ENCODE data around the gene EML5. TPM values are rescaled to one million over a fixed set of nuclear protein-coding genes. Genes with fewer than 3 reads are reported as not detected.

The EML5 gene
- total RNA-seq, 1 experiment from 2014 or later: 0.37 TPM

DNA sequence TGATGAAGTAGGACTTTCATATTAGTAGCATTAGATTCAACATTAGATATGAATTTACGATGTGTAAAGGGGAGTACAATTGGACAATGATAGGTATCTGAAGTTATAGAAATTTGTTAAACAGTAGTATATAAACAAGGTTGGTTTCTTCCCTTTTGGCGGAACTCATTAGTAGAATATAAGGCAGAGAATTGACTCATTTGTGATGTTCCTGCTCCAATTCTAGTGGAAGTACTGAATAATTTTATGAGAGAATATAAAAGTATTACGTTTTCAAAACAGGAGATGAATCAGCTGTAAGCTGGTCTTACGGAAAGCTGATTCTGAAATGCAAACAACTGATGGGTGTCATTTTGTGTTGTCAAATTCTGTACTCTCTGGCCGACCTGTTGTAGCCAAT lies 216.5 kb downstream of the EML5 start:
- Mint-ChIP-seq H3K27ac (ENCODE audit: low read depth, unreplicated experiment) (no peak overlapping the region), H3K4me3 (ENCODE audit: unreplicated experiment) (no peak overlapping the region), H3K9me3 (ENCODE audit: unreplicated experiment) (no peaks in the 10 kb centered on the region), H3K4me1 (ENCODE audit: insufficient read depth, unreplicated experiment) (no peaks in the 10 kb centered on the region), H3K36me3 (ENCODE audit: insufficient read depth, unreplicated experiment) (peaks cover 94% of the 10 kb centered on the region), H3K27me3 (ENCODE audit: insufficient read depth, unreplicated experiment) (no peaks in the 10 kb centered on the region)
- BruUV-seq (replicated peaks): no TSS peak
- POLR2A ChIA-PET: interaction anchor here (1.0 kb wide), 1 partner anchor 13 kb away, joined by 4 read pairs; no protein-coding TSS in a partner anchor
- intact Hi-C loops (cut with micrococcal nuclease): no loop called here
- TF ChIP-seq CTCF (IDR thresholded peaks at IDR 0.05; ENCODE audit: unreplicated experiment): no peak
- no peak for DNase-seq (ENCODE audit: unreplicated experiment)
- CTCF ChIA-PET: interaction anchor here (0.7 to 1.0 kb wide), 2 partner anchors 11 to 20 kb away, joined by 3 read pairs; no protein-coding TSS in a partner anchor

GRCh38 chr14:88572117-88572516 lies 220.6 kb downstream of the EML5 start:
- no peak for DNase-seq (ENCODE audit: unreplicated experiment)
- no peaks in the 10 kb centered on the region for H3K9me3 Mint-ChIP-seq (ENCODE audit: unreplicated experiment)
- H3K27me3 Mint-ChIP-seq (ENCODE audit: insufficient read depth, unreplicated experiment): no peaks in the 10 kb centered on the region
- H3K4me3 Mint-ChIP-seq (ENCODE audit: unreplicated experiment): no peak overlapping the region
- no TSS peak for BruUV-seq (replicated peaks)
- no peaks in the 10 kb centered on the region for H3K4me1 Mint-ChIP-seq (ENCODE audit: insufficient read depth, unreplicated experiment)
- ChIA-PET POLR2A (interaction anchor here (0.8 kb wide), 1 partner anchor 280 kb away, joined by 4 read pairs; no protein-coding TSS in a partner anchor), CTCF (no interaction called here)
- H3K36me3 Mint-ChIP-seq (ENCODE audit: insufficient read depth, unreplicated experiment): peaks cover 89% of the 10 kb centered on the region
- TF ChIP-seq CTCF (IDR thresholded peaks at IDR 0.05; ENCODE audit: unreplicated experiment): no peak
- intact Hi-C loops (cut with micrococcal nuclease): no loop called here
- no peak overlapping the region for H3K27ac Mint-ChIP-seq (ENCODE audit: low read depth, unreplicated experiment)

DNA sequence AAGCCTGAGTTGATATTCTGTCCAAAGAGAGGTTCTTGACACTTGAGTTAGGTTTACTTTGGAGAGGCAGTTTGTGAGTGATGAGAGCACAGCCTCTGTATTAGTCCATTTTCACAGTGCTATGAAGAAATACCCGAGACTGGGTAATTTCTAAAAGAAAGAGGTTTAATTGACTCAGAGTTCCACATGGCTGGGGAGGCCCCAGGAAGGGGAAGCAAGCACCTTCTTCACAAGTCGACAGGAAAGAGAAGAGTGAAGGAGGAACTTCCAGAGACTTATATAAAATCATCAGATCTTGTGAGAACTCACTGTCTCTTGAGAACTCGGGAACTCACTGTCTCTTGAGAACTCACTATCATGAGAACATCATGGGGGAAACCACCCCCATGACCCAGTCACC lies 224.6 kb downstream of the EML5 start:
- H3K36me3 Mint-ChIP-seq (ENCODE audit: insufficient read depth, unreplicated experiment): peaks cover 64% of the 10 kb centered on the region
- POLR2A ChIA-PET: interaction anchor here (1.7 kb wide), 2 partner anchors 13 to 16 kb away, joined by 4 to 8 read pairs; partner anchors contain the start of gene PTPN21
- H3K9me3 Mint-ChIP-seq (ENCODE audit: unreplicated experiment): no peaks in the 10 kb centered on the region
- DNase-seq (ENCODE audit: unreplicated experiment): no peak
- no peak overlapping the region for H3K4me3 Mint-ChIP-seq (ENCODE audit: unreplicated experiment)
- BruUV-seq (replicated peaks): no TSS peak
- intact Hi-C loops (cut with micrococcal nuclease): no loop called here
- no peak for TF ChIP-seq CTCF (IDR thresholded peaks at IDR 0.05; ENCODE audit: unreplicated experiment)
- no peaks in the 10 kb centered on the region for H3K27me3 Mint-ChIP-seq (ENCODE audit: insufficient read depth, unreplicated experiment)
- H3K27ac Mint-ChIP-seq (ENCODE audit: low read depth, unreplicated experiment): no peak overlapping the region
- CTCF ChIA-PET: interaction anchor here (0.7 kb wide), 1 partner anchor 1405 kb away, joined by 3 read pairs; no protein-coding TSS in a partner anchor
- H3K4me1 Mint-ChIP-seq (ENCODE audit: insufficient read depth, unreplicated experiment): peaks cover 11% of the 10 kb centered on the region

- ChIA-PET CTCF (interaction anchor here (0.7 to 1.1 kb wide), 3 partner anchors 11 to 456 kb away, joined by 3 read pairs; no protein-coding TSS in a partner anchor), POLR2A (interaction anchor here (1.7 kb wide), 1 partner anchor 13 kb away, joined by 16 read pairs; no protein-coding TSS in a partner anchor)
- peaks cover 18% of the 10 kb centered on the region for H3K4me1 Mint-ChIP-seq (ENCODE audit: insufficient read depth, unreplicated experiment)
Observed at GRCh38 chr14:88565427-88565826, 227.3 kb downstream of the EML5 start.

More at GRCh38 chr14:88565427-88565826, 227.3 kb downstream of the EML5 start:
- TF ChIP-seq CTCF (IDR thresholded peaks at IDR 0.05; ENCODE audit: unreplicated experiment): no peak
- Mint-ChIP-seq H3K9me3 (ENCODE audit: unreplicated experiment) (no peaks in the 10 kb centered on the region), H3K27ac (ENCODE audit: low read depth, unreplicated experiment) (no peak overlapping the region), H3K36me3 (ENCODE audit: insufficient read depth, unreplicated experiment) (peaks cover 42% of the 10 kb centered on the region), H3K27me3 (ENCODE audit: insufficient read depth, unreplicated experiment) (no peaks in the 10 kb centered on the region), H3K4me3 (ENCODE audit: unreplicated experiment) (no peak overlapping the region)
- no peak for DNase-seq (ENCODE audit: unreplicated experiment)
- BruUV-seq (replicated peaks): no TSS peak
- intact Hi-C loops (cut with micrococcal nuclease): no loop called here

Data from MCF 10A (cell line).